Testis (tissue), 2 donors: ENCODE measurements around the gene BDKRB1.

Experiments
- CTCF ChIP-seq, 3 experiments: fragments of 450-650 bp in 2 of 3; fragments of 200-600 bp in 1 of 3; sonication (generic) in 1 of 3; IDR thresholded peaks; one replicate each; pipeline ENCODE4 v1.5.1; 2016 to 2019; ENCODE audit warnings: antibody characterized with exemption in 3 of 3, mild to moderate bottlenecking in 2 of 3, moderate library complexity in 1 of 3
- POLR2A ChIP-seq: fragments of 450-650 bp; IDR thresholded peaks from one replicate; pipeline ENCODE4 v1.6.1; 2017; ENCODE audit warnings: antibody characterized with exemption, mild to moderate bottlenecking, moderate library complexity

DNA sequence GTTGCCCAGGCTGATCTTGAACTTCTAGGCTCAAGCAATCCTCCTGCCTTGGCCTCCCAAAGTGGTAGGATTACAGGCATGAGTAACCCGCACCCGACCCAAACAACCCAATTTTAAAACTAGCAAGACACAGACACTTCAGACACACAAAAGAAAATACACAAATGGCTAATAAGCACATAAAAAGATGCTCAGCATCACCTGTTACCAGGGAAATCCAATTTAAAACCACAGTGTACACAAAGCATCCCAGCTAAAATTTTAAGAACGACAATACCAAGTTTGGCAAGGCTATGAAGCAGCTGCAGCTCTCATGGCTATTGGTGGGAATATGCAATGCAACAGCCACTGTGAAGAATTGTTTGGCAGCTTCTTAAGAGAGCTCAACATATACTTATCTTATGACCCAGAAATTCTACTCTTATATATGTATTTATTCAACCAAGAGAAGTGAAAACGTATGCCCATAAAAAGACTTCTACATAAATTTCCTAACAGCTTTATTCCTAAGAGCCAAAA lies 42.0 kb downstream of the BDKRB1 start:
- TF ChIP-seq CTCF (IDR thresholded peaks at IDR 0.05) (no peak), POLR2A (no peak)
